Adrenal gland (tissue), 12 donors: Measurements from ENCODE around the gene TECRL. TPM values are rescaled to one million over a fixed set of nuclear protein-coding genes. Genes with fewer than 3 reads are reported as not detected.

Experiments
- DNase-seq, 7 donors: peaks; one replicate each; pipeline ENCODE4 v3.0.0-alpha.2; 2019 to 2020
- H3K27ac ChIP-seq, 5 donors: fragments of 200-600 bp; sonication (generic) in 4 of 5; 1 replicate in 3 of 5; 2 replicates in 2 of 5; pipeline versions ENCODE4 v1.5.1 to v1.8.0; 2016 to 2020; ENCODE audit warnings: mild to moderate bottlenecking in 1 of 5
- H3K27me3 ChIP-seq: fragments of 200-600 bp; 2 replicates; pipeline ENCODE4 v1.8.0; 2021
- H3K36me3 ChIP-seq, 2 donors: fragments of 200-600 bp; replicated peaks in 1 of 2; 1 replicate in 1 of 2; 2 replicates in 1 of 2; pipeline versions ENCODE4 v1.5.1 to v1.8.0; 2018 to 2022
- H3K4me1 ChIP-seq, 2 donors: fragments of 200-600 bp; replicated peaks in 1 of 2; 1 replicate in 1 of 2; 2 replicates in 1 of 2; pipeline versions ENCODE4 v1.5.1 to v1.8.0; 2018 to 2021
- H3K4me3 ChIP-seq, 4 donors: fragments of 200-600 bp; sonication (generic) in 3 of 4; one replicate each; pipeline ENCODE4 v1.5.1; 2016 to 2018
- H3K9me3 ChIP-seq, 3 donors: fragments of 200-600 bp; sonication (generic) in 1 of 3; replicated peaks in 1 of 3; 1 replicate in 2 of 3; 2 replicates in 1 of 3; pipeline versions ENCODE4 v1.5.1 to v1.8.0; 2016 to 2021
- CTCF ChIP-seq, 6 experiments: fragments of 450-650 bp in 4 of 6; fragments of 200-600 bp in 2 of 6; sonication (generic) in 1 of 6; IDR thresholded peaks; 1 replicate in 5 of 6; 2 replicates in 1 of 6; pipeline versions ENCODE4 v1.5.1 to v1.8.0; 2016 to 2021; ENCODE audit warnings: antibody characterized with exemption in 6 of 6, mild to moderate bottlenecking in 2 of 6, moderate library complexity in 1 of 6
- POLR2A ChIP-seq, 2 donors: fragments of 450-650 bp; IDR thresholded peaks; one replicate each; pipeline ENCODE4 v1.6.1; 2017; ENCODE audit warnings: antibody characterized with exemption in 2 of 2, mild to moderate bottlenecking in 2 of 2, moderate library complexity in 1 of 2
- WGBS, 4 donors: extraction: QIAGEN DNeasy Blood & Tissue Kit in 2 of 4; methylation state at CpG; one replicate each; pipeline versions ENCODE4 v1.1.5 to v1.1.7; 2013 to 2017; 5-methylcytosine and 5-hydroxymethylcytosine counted together
- intact Hi-C, 2 donors: fragments of 100-400 bp; cut with DNase I; formaldehyde crosslinking; loops; one replicate each; pipeline versions ENCODE4 v1.14.1 to v1.15.0; 2022 to 2023
- polyA plus RNA-seq, 3 donors: library from polyadenylated mRNA; stranded (reverse); fragments of 200-250 nt in 2 of 3; fragments of 350-450 nt in 1 of 3; fragmentation: Illumina TruSeq in 1 of 3; extraction: RNeasy Lipid Tissue Mini Kit (QIAGEN cat#74804) in 1 of 3; gene quantifications; one replicate each; pipeline ENCODE4 v1.2.3, GENCODE V29; 2013 to 2014
- total RNA-seq, 9 donors: library from RNA; depleted of rRNA in 4 of 9; stranded (reverse); fragments of >200 nt in 4 of 9; fragments of 120-200 nt in 1 of 9; fragmentation: NEBNext Ultra II Directional in 1 of 9; extraction: Animal tissue kit (Norgen Biotek cat#: 25700) in 1 of 9; gene quantifications; one replicate each; pipeline versions ENCODE4 v1.1.0 to v1.2.4, GENCODE V29; 2013 to 2023
- donor health status: healthy with polysubstance abuse.
- donor health status: Bipolar disorder and iron deficiency.
- donor health status: DM: yes; HTN: yes; CAD: no.
- donor health status: DM: no; HTN: no; CAD: no.
- donor health status: DM: no; HTN: no; CAD: no.
- donor health status: DM: yes; HTN: yes; CAD: no.

TECRL gene
- total and polyA plus RNA-seq, 12 donors, result 0.14 to 7.9 (median 0.54) TPM; not detected in 2

- Histone ChIP-seq H3K4me1 (no peaks in the 10 kb centered on the region), H3K9me3 (no peaks in the 10 kb centered on the region), H3K27ac (no peak overlapping the region), H3K27me3 (no peaks in the 10 kb centered on the region), H3K4me3 (no peak overlapping the region), H3K36me3 (no peaks in the 10 kb centered on the region)
- no peak for TF ChIP-seq POLR2A (IDR thresholded peaks at IDR 0.05)
- no peak for TF ChIP-seq CTCF (IDR thresholded peaks at IDR 0.05)
- DNase-seq, result no peak
- 72 to 81% (median 80%) methylated on average over 4 of the region's 4 CpGs for WGBS, 4 donors
- intact Hi-C loops, result no loop called here
These were observed 103.0 kb downstream of the TECRL start for GRCh38 chr4:64306255-64306565.

GRCh38 chr4:64305565-64306254, 103.5 kb downstream of the TECRL start:
- no peak for DNase-seq
- intact Hi-C loops, result no loop called here
- Histone ChIP-seq H3K4me3 (no peak overlapping the region), H3K36me3 (no peaks in the 10 kb centered on the region), H3K27ac (no peak overlapping the region), H3K27me3 (no peaks in the 10 kb centered on the region), H3K9me3 (no peaks in the 10 kb centered on the region), H3K4me1 (no peaks in the 10 kb centered on the region)
- no peak for TF ChIP-seq CTCF (IDR thresholded peaks at IDR 0.05)
- no peak for TF ChIP-seq POLR2A (IDR thresholded peaks at IDR 0.05)
- WGBS, 4 donors, result 53 to 78% (median 57%) methylated on average over 1 of the region's 1 CpG

- no peaks in the 10 kb centered on the region for H3K9me3 ChIP-seq
- no peaks in the 10 kb centered on the region for H3K36me3 ChIP-seq
- no peaks in the 10 kb centered on the region for H3K27me3 ChIP-seq
- no peak for TF ChIP-seq POLR2A (IDR thresholded peaks at IDR 0.05)
- no peak for TF ChIP-seq CTCF (IDR thresholded peaks at IDR 0.05)
- WGBS, 4 donors, result 90 to 92% (median 90%) methylated on average over 10 to 14 of the region's 14 CpGs
- no peak overlapping the region for H3K27ac ChIP-seq
- H3K4me3 ChIP-seq, result no peak overlapping the region
- no peak for DNase-seq
- H3K4me1 ChIP-seq, result no peaks in the 10 kb centered on the region
- intact Hi-C loops, result no loop called here
These were observed 136.8 kb downstream of the TECRL start for GRCh38 chr4:64272432-64272831.

- Histone ChIP-seq H3K27ac (no peak overlapping the region), H3K9me3 (no peaks in the 10 kb centered on the region), H3K27me3 (no peaks in the 10 kb centered on the region), H3K4me1 (no peaks in the 10 kb centered on the region), H3K4me3 (no peak overlapping the region), H3K36me3 (no peaks in the 10 kb centered on the region)
- DNase-seq, result no peak
- intact Hi-C loops, result no loop called here
- no peak for TF ChIP-seq CTCF (IDR thresholded peaks at IDR 0.05)
- no peak for TF ChIP-seq POLR2A (IDR thresholded peaks at IDR 0.05)
- WGBS, 4 donors, result 80 to 88% (median 83%) methylated on average over 9 of the region's 9 CpGs
These were observed 137.6 kb downstream of the TECRL start for GRCh38 chr4:64271601-64272081.
